ENCODE data around the gene DLG5.

- TF ChIP-seq, protein P1, sequence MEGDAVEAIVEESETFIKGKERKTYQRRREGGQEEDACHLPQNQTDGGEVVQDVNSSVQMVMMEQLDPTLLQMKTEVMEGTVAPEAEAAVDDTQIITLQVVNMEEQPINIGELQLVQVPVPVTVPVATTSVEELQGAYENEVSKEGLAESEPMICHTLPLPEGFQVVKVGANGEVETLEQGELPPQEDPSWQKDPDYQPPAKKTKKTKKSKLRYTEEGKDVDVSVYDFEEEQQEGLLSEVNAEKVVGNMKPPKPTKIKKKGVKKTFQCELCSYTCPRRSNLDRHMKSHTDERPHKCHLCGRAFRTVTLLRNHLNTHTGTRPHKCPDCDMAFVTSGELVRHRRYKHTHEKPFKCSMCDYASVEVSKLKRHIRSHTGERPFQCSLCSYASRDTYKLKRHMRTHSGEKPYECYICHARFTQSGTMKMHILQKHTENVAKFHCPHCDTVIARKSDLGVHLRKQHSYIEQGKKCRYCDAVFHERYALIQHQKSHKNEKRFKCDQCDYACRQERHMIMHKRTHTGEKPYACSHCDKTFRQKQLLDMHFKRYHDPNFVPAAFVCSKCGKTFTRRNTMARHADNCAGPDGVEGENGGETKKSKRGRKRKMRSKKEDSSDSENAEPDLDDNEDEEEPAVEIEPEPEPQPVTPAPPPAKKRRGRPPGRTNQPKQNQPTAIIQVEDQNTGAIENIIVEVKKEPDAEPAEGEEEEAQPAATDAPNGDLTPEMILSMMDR (tag by site-specific recombination; IDR thresholded peaks at IDR 0.05), result no peak
- TF ChIP-seq ZNF112 (tag by site-specific recombination; IDR thresholded peaks at IDR 0.05), result no peak
- no peak for TF ChIP-seq ZNF544 (tag by site-specific recombination; IDR thresholded peaks at IDR 0.05)
- no peak for TF ChIP-seq ZNF302 (tag by site-specific recombination; IDR thresholded peaks at IDR 0.05; ENCODE audit: low read depth)
- TF ChIP-seq, protein P2, sequence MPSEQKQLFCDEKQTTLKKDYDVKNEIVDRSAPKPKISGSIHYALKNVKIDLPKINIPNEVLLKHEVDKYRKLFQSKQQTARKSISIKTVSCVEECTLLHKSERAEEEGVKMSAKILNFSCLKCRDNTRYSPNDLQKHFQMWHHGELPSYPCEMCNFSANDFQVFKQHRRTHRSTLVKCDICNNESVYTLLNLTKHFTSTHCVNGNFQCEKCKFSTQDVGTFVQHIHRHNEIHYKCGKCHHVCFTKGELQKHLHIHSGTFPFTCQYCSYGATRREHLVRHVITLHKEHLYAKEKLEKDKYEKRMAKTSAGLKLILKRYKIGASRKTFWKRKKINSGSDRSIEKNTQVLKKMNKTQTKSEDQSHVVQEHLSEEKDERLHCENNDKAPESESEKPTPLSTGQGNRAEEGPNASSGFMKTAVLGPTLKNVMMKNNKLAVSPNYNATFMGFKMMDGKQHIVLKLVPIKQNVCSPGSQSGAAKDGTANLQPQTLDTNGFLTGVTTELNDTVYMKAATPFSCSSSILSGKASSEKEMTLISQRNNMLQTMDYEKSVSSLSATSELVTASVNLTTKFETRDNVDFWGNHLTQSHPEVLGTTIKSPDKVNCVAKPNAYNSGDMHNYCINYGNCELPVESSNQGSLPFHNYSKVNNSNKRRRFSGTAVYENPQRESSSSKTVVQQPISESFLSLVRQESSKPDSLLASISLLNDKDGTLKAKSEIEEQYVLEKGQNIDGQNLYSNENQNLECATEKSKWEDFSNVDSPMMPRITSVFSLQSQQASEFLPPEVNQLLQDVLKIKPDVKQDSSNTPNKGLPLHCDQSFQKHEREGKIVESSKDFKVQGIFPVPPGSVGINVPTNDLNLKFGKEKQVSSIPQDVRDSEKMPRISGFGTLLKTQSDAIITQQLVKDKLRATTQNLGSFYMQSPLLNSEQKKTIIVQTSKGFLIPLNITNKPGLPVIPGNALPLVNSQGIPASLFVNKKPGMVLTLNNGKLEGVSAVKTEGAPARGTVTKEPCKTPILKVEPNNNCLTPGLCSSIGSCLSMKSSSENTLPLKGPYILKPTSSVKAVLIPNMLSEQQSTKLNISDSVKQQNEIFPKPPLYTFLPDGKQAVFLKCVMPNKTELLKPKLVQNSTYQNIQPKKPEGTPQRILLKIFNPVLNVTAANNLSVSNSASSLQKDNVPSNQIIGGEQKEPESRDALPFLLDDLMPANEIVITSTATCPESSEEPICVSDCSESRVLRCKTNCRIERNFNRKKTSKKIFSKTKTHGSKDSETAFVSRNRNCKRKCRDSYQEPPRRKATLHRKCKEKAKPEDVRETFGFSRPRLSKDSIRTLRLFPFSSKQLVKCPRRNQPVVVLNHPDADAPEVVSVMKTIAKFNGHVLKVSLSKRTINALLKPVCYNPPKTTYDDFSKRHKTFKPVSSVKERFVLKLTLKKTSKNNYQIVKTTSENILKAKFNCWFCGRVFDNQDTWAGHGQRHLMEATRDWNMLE (tag by site-specific recombination; conservative IDR thresholded peaks at IDR 0.05; ENCODE audit: low read depth), result no peak
- no peak for TF ChIP-seq AEBP2 (tag by site-specific recombination; IDR thresholded peaks at IDR 0.05; ENCODE audit: borderline replicate concordance)
- TF ChIP-seq KLF16 (tag by site-specific recombination; IDR thresholded peaks at IDR 0.05), result no peak
Observed at GRCh38 chr10:77949167-77949566, 22.6 kb upstream of the DLG5 start.

Data from HEK293 (cell line).